ENCODE data around the gene ARFRP1. TPM values are rescaled to one million over a fixed set of nuclear protein-coding genes. Genes with fewer than 3 reads are reported as not detected.

The ARFRP1 gene
- total and polyA plus RNA-seq, 5 donors = 38.7 to 49.7 (median 42.1) TPM

GRCh38 chr20:63693733-63694583 lies 13.8 kb downstream of the ARFRP1 start:
- Histone ChIP-seq H3K27ac (ENCODE audit: low read length) (no peak overlapping the region), H3K9me3 (ENCODE audit: control insufficient read depth, low read length) (no peaks in the 10 kb centered on the region), H3K4me1 (ENCODE audit: control insufficient read depth, insufficient read depth, low read length) (no peaks in the 10 kb centered on the region), H3K27me3 (ENCODE audit: control insufficient read depth, insufficient read depth) (no peaks in the 10 kb centered on the region), H3K4me3 (ENCODE audit: low read length) (no peak overlapping the region)
- 94% methylated on average over 21 of the region's 21 CpGs for WGBS
- intact Hi-C loops (cut with DNase I) = no loop called here
- ATAC-seq = no peak
- peak in 2 of 3 donors; percentile 9 to 29 for DNase-seq

- no peaks in the 10 kb centered on the region for H3K4me1 ChIP-seq (ENCODE audit: control insufficient read depth, insufficient read depth, low read length)
- no peaks in the 10 kb centered on the region for H3K27me3 ChIP-seq (ENCODE audit: control insufficient read depth, insufficient read depth)
- DNase-seq = peak; percentile 21 to 65 (median 57)
- intact Hi-C loops (cut with DNase I) = no loop called here
- H3K9me3 ChIP-seq (ENCODE audit: control insufficient read depth, low read length) = no peaks in the 10 kb centered on the region
- no peak overlapping the region for H3K27ac ChIP-seq (ENCODE audit: low read length)
- no peak overlapping the region for H3K4me3 ChIP-seq (ENCODE audit: low read length)
- 76% methylated on average over 10 of the region's 10 CpGs for WGBS
- no peak for ATAC-seq
Measured at GRCh38 chr20:63693083-63693732, 14.6 kb downstream of the ARFRP1 start.

GRCh38 chr20:63692436-63693082 lies 15.2 kb downstream of the ARFRP1 start:
- no peak overlapping the region for H3K4me3 ChIP-seq (ENCODE audit: low read length)
- H3K4me1 ChIP-seq (ENCODE audit: control insufficient read depth, insufficient read depth, low read length) = peaks cover under 1% of the 10 kb centered on the region
- no peaks in the 10 kb centered on the region for H3K27me3 ChIP-seq (ENCODE audit: control insufficient read depth, insufficient read depth)
- 68% methylated on average over 20 of the region's 20 CpGs for WGBS
- no peak for ATAC-seq
- intact Hi-C loops (cut with DNase I) = no loop called here
- no peaks in the 10 kb centered on the region for H3K9me3 ChIP-seq (ENCODE audit: control insufficient read depth, low read length)
- DNase-seq = peak; percentile 24 to 72 (median 57)
- H3K27ac ChIP-seq (ENCODE audit: low read length) = no peak overlapping the region

GRCh38 chr20:63691711-63692435 lies 15.9 kb downstream of the ARFRP1 start:
- Histone ChIP-seq H3K4me3 (ENCODE audit: low read length) (no peak overlapping the region), H3K9me3 (ENCODE audit: control insufficient read depth, low read length) (no peaks in the 10 kb centered on the region), H3K4me1 (ENCODE audit: control insufficient read depth, insufficient read depth, low read length) (peaks cover 6% of the 10 kb centered on the region), H3K27ac (ENCODE audit: low read length) (no peak overlapping the region), H3K27me3 (ENCODE audit: control insufficient read depth, insufficient read depth) (no peaks in the 10 kb centered on the region)
- DNase-seq (peak; percentile 25 to 58 (median 53)), ATAC-seq (no peak)
- intact Hi-C loops (cut with DNase I) = no loop called here
- WGBS = 80% methylated on average over 21 of the region's 21 CpGs

- WGBS = 82% methylated on average over 24 of the region's 24 CpGs
- no peak overlapping the region for H3K27ac ChIP-seq (ENCODE audit: low read length)
Measured at GRCh38 chr20:63690898-63691710, 16.7 kb downstream of the ARFRP1 start.

GRCh38 chr20:63690003-63690897 lies 17.5 kb downstream of the ARFRP1 start:
- 90% methylated on average over 40 of the region's 40 CpGs for WGBS
- intact Hi-C loops (cut with DNase I) = no loop called here
- DNase-seq (peak; percentile 11 to 62 (median 38)), ATAC-seq (no peak)
- peaks cover 6% of the 10 kb centered on the region for H3K4me1 ChIP-seq (ENCODE audit: control insufficient read depth, insufficient read depth, low read length)
- no peak overlapping the region for H3K27ac ChIP-seq (ENCODE audit: low read length)
- H3K9me3 ChIP-seq (ENCODE audit: control insufficient read depth, low read length) = no peaks in the 10 kb centered on the region
- H3K4me3 ChIP-seq (ENCODE audit: low read length) = no peak overlapping the region
- no peaks in the 10 kb centered on the region for H3K27me3 ChIP-seq (ENCODE audit: control insufficient read depth, insufficient read depth)

More at GRCh38 chr20:63690898-63691710, 16.7 kb downstream of the ARFRP1 start:
- no peak for ATAC-seq
- H3K4me1 ChIP-seq (ENCODE audit: control insufficient read depth, insufficient read depth, low read length) = peaks cover 6% of the 10 kb centered on the region
- intact Hi-C loops (cut with DNase I) = no loop called here
- no peaks in the 10 kb centered on the region for H3K9me3 ChIP-seq (ENCODE audit: control insufficient read depth, low read length)
- no peaks in the 10 kb centered on the region for H3K27me3 ChIP-seq (ENCODE audit: control insufficient read depth, insufficient read depth)
- no peak overlapping the region for H3K4me3 ChIP-seq (ENCODE audit: low read length)
- DNase-seq = peak in 2 of 3 donors; percentile 64 to 69

GRCh38 chr20:63689046-63690002 lies 18.5 kb downstream of the ARFRP1 start:
- intact Hi-C loops (cut with DNase I) = no loop called here
- DNase-seq = peak; percentile 29 to 75 (median 68)
- Histone ChIP-seq H3K4me3 (ENCODE audit: low read length) (no peak overlapping the region), H3K27ac (ENCODE audit: low read length) (no peak overlapping the region), H3K9me3 (ENCODE audit: control insufficient read depth, low read length) (no peaks in the 10 kb centered on the region), H3K4me1 (ENCODE audit: control insufficient read depth, insufficient read depth, low read length) (peaks cover 6% of the 10 kb centered on the region), H3K27me3 (ENCODE audit: control insufficient read depth, insufficient read depth) (no peaks in the 10 kb centered on the region)
- 91% methylated on average over 44 of the region's 44 CpGs for WGBS
- ATAC-seq = no peak

GRCh38 chr20:63688228-63689045 lies 19.3 kb downstream of the ARFRP1 start:
- 66% methylated on average over 31 of the region's 31 CpGs for WGBS
- DNase-seq (peak; percentile 51 to 73 (median 71)), ATAC-seq (no peak)
- H3K4me1 ChIP-seq (ENCODE audit: control insufficient read depth, insufficient read depth, low read length) = peaks cover 6% of the 10 kb centered on the region
- no peak overlapping the region for H3K4me3 ChIP-seq (ENCODE audit: low read length)
- H3K9me3 ChIP-seq (ENCODE audit: control insufficient read depth, low read length) = no peaks in the 10 kb centered on the region
- no peaks in the 10 kb centered on the region for H3K27me3 ChIP-seq (ENCODE audit: control insufficient read depth, insufficient read depth)
- intact Hi-C loops (cut with DNase I) = no loop called here
- peak overlapping the region; percentile 83 for H3K27ac ChIP-seq (ENCODE audit: low read length)

Measured in right cardiac atrium (tissue), 5 donors.